Right ventricle myocardium superior (tissue), 1 donor: ENCODE measurements around the gene AHDC1. TPM values are rescaled to one million over a fixed set of nuclear protein-coding genes. Genes with fewer than 3 reads are reported as not detected.
"Not testable (repeated sequence)": the region's sequence is repeated elsewhere in the genome, so short reads cannot be mapped to it uniquely, and the experiment has no call there.

Experiments used
- ATAC-seq: fragments of 200-7000 bp; cut with Tn5 transposase; one replicate; pipeline ENCODE4 v1.9.1; 2020; ENCODE audit warnings: mild to moderate bottlenecking; ENCODE audit not compliant: poor library complexity
- DNase-seq: peaks from one replicate; pipeline ENCODE4 v3.0.0-alpha.2; 2020
- intact Hi-C: fragments of 100-400 bp; cut with DNase I; formaldehyde crosslinking; loops from one replicate; pipeline ENCODE4 v1.11.2; 2022
- long read RNA-seq: library from polyadenylated mRNA; unstranded; transcript quantifications from one replicate; pipeline ENCODE4 v2.0.0, GENCODE V29; 2021
- total RNA-seq: library from RNA; stranded (reverse); fragmentation: NEBNext Ultra II Directional; extraction: Animal tissue kit (Norgen Biotek cat#: 25700); gene quantifications from one replicate; pipeline ENCODE4 v1.2.1, GENCODE V29; 2021
- donor health status: DM: no; HTN: yes; CAD: no; lungs with severe emphysema.

AHDC1 gene
- 47.4 TPM for total RNA-seq
- long read RNA-seq, partial matches to known transcripts: 38 of 41 reads
- long read RNA-seq, other reads (novel, unspliced or antisense): 3 of 41 reads

GRCh38 chr1:27603681-27604578 lies at the start of gene AHDC1:
Gene AHDC1 (minus strand): TSS chr1:27604144. CDS start chr1:27552115, 52,029 bp downstream.
- intact Hi-C loops: loop anchor here (2.0 to 5.0 kb wide), 2 partner anchors 31 to 47 kb away; no protein-coding TSS in a partner anchor
- ATAC-seq (peak; percentile 75), DNase-seq (peak; percentile 96)

GRCh38 chr1:27652111-27652864 lies 48.3 kb upstream of the AHDC1 start:
- ATAC-seq (no peak), DNase-seq (no peak)
- intact Hi-C loops: no loop called here

- DNase-seq (no peak), ATAC-seq (peak; percentile 22)
- intact Hi-C loops: no loop called here
These were observed 46.7 kb upstream of the AHDC1 start for GRCh38 chr1:27650539-27651175.

GRCh38 chr1:27650171-27650538 lies 46.2 kb upstream of the AHDC1 start:
- DNase-seq (no peak), ATAC-seq (no peak)
- intact Hi-C loops: no loop called here

- ATAC-seq (no peak), DNase-seq (no peak)
- intact Hi-C loops: no loop called here
These were observed 45.3 kb upstream of the AHDC1 start for GRCh38 chr1:27649306-27649635.

GRCh38 chr1:27648602-27649305 lies 44.8 kb upstream of the AHDC1 start:
- intact Hi-C loops: no loop called here
- ATAC-seq (peak; percentile 76), DNase-seq (no peak)

GRCh38 chr1:27647328-27647727 lies 43.4 kb upstream of the AHDC1 start:
- DNase-seq: no peak
- no peak for ATAC-seq
- intact Hi-C loops: no loop called here

GRCh38 chr1:27646676-27647075 lies 42.7 kb upstream of the AHDC1 start:
- intact Hi-C loops: no loop called here
- peak; percentile 48 for ATAC-seq
- DNase-seq: peak; percentile 46

- DNase-seq: no peak
- intact Hi-C loops: no loop called here
- ATAC-seq: no peak
These were observed 41.1 kb upstream of the AHDC1 start for GRCh38 chr1:27645071-27645415.

GRCh38 chr1:27644369-27645070 lies 40.6 kb upstream of the AHDC1 start:
- ATAC-seq (no peak), DNase-seq (no peak)
- intact Hi-C loops: no loop called here

- ATAC-seq (peak; percentile 67), DNase-seq (peak; percentile 67)
- intact Hi-C loops: no loop called here
These were observed 39.8 kb upstream of the AHDC1 start for GRCh38 chr1:27643600-27644368.

- ATAC-seq, intact Hi-C loops, DNase-seq: not testable (repeated sequence)
These were observed 36.6 kb upstream of the AHDC1 start for GRCh38 chr1:27640514-27640913.

GRCh38 chr1:27638805-27639204 lies 34.9 kb upstream of the AHDC1 start:
- peak; percentile 4 for DNase-seq
- intact Hi-C loops: no loop called here
- ATAC-seq: no peak

- no peak for ATAC-seq
- no peak for DNase-seq
- intact Hi-C loops: no loop called here
These were observed 34.2 kb upstream of the AHDC1 start for GRCh38 chr1:27638047-27638734.

- DNase-seq: no peak
- ATAC-seq: no peak
- intact Hi-C loops: no loop called here
These were observed 31.6 kb upstream of the AHDC1 start for GRCh38 chr1:27635396-27636142.

- ATAC-seq (peak; percentile 48), DNase-seq (peak; percentile 81)
- intact Hi-C loops: no loop called here
These were observed 31.0 kb upstream of the AHDC1 start, which contains the start of gene FGR for GRCh38 chr1:27634985-27635367. Gene FGR (minus strand): TSS chr1:27635185. CDS start chr1:27623916, 11,269 bp downstream.
